HEK293 (cell line): ENCODE data around the gene FSTL4.
A peak's percentile ranks its signal among the peaks of the same experiment; 100 is the strongest.

ENCODE experiments used
- CTCF ChIA-PET: fragments of 350-600 bp; formaldehyde crosslinking; extraction: SDS; loops from one replicate; lab custom pipeline; 2021; ENCODE audit warnings: antibody characterized with exemption; lab: Yijun Ruan, JAX
- POLR2A ChIA-PET: fragments of 300-600 bp; formaldehyde crosslinking; extraction: SDS; loops from one replicate; lab custom pipeline; 2020; ENCODE audit warnings: antibody characterized with exemption, inconsistent platforms; lab: Yijun Ruan, JAX
- H3K27ac ChIP-seq: fragments of 200-500 bp; sonication (Bioruptor generic); 2 replicates; pipeline ENCODE4 v1.5.1; 2014; ENCODE audit warnings: low read depth, low read length, control low read depth, inconsistent platforms; ENCODE audit errors: extremely low read depth
- H3K36me3 ChIP-seq, 2 experiments: fragments of 200-500 bp in 1 of 2; sonication (Bioruptor generic) in 1 of 2; 1 replicate in 1 of 2; 2 replicates in 1 of 2; pipeline ENCODE4 v1.5.1; 2014 to 2017; ENCODE audit warnings: inconsistent platforms in 2 of 2, low read length in 2 of 2; ENCODE audit not compliant: control insufficient read depth in 2 of 2, insufficient read depth in 1 of 2
- H3K4me1 ChIP-seq: fragments of 200-500 bp; sonication (Bioruptor generic); 2 replicates; pipeline ENCODE4 v1.5.1; 2014; ENCODE audit warnings: mild to moderate bottlenecking, low read length, inconsistent platforms; ENCODE audit not compliant: control insufficient read depth, insufficient read depth
- H3K4me3 ChIP-seq: 2 replicates; pipeline ENCODE4 v1.5.1; 2011; ENCODE audit warnings: low read depth, mild to moderate bottlenecking, control low read depth, low read length, moderate library complexity
- H3K9me3 ChIP-seq: fragments of 200-500 bp; sonication (Bioruptor generic); 2 replicates; pipeline ENCODE4 v1.5.1; 2014; ENCODE audit warnings: low read depth, low read length, inconsistent platforms; ENCODE audit not compliant: control insufficient read depth, insufficient read depth
- BCL11A ChIP-seq: fragments of 450-650 bp; formaldehyde crosslinking; IDR thresholded peaks from 2 replicates; pipeline ENCODE4 v1.5.1; 2016; ENCODE audit warnings: low read depth, missing biosample characterization, missing genetic modification characterization
- FEZF1 ChIP-seq: fragments of 450-650 bp; formaldehyde crosslinking; IDR thresholded peaks from 2 replicates; pipeline ENCODE4 v1.5.1; 2016; ENCODE audit warnings: missing biosample characterization, missing genetic modification characterization
- GLIS1 ChIP-seq: fragments of 450-650 bp; formaldehyde crosslinking; IDR thresholded peaks from 2 replicates; pipeline ENCODE4 v1.5.1; 2016; ENCODE audit warnings: missing biosample characterization, missing genetic modification characterization
- GLIS2 ChIP-seq: fragments of 450-650 bp; formaldehyde crosslinking; IDR thresholded peaks from 2 replicates; pipeline ENCODE4 v1.5.1; 2016; ENCODE audit warnings: missing biosample characterization, missing genetic modification characterization
- MZF1 ChIP-seq: fragments of 450-650 bp; formaldehyde crosslinking; IDR thresholded peaks from 2 replicates; pipeline ENCODE4 v1.5.1; 2017; ENCODE audit warnings: missing biosample characterization, missing genetic modification characterization, borderline replicate concordance
- OSR2 ChIP-seq: fragments of 450-650 bp; formaldehyde crosslinking; IDR thresholded peaks from 2 replicates; pipeline ENCODE4 v1.5.1; 2016; ENCODE audit warnings: missing biosample characterization, missing genetic modification characterization
- SP7 ChIP-seq: fragments of 450-650 bp; formaldehyde crosslinking; IDR thresholded peaks from 2 replicates; pipeline ENCODE4 v1.5.1; 2016; ENCODE audit warnings: missing biosample characterization, missing genetic modification characterization
- WT1 ChIP-seq: fragments of 450-650 bp; formaldehyde crosslinking; IDR thresholded peaks from 2 replicates; pipeline ENCODE4 v1.5.1; 2016; ENCODE audit warnings: missing biosample characterization, missing genetic modification characterization
- ZBTB17 ChIP-seq: fragments of 450-650 bp; formaldehyde crosslinking; IDR thresholded peaks from 2 replicates; pipeline ENCODE4 v1.5.1; 2016; ENCODE audit warnings: missing biosample characterization, missing genetic modification characterization
- ZBTB48 ChIP-seq: fragments of 450-650 bp; formaldehyde crosslinking; IDR thresholded peaks from 2 replicates; pipeline ENCODE4 v1.5.1; 2016; ENCODE audit warnings: missing biosample characterization, missing genetic modification characterization
- ZIC2 ChIP-seq: fragments of 450-650 bp; formaldehyde crosslinking; IDR thresholded peaks from 2 replicates; pipeline ENCODE4 v1.5.1; 2016; ENCODE audit warnings: missing biosample characterization, missing genetic modification characterization
- ZNF146 ChIP-seq: fragments of 450-650 bp; formaldehyde crosslinking; IDR thresholded peaks from 2 replicates; pipeline ENCODE4 v1.5.1; 2016; ENCODE audit warnings: missing biosample characterization, missing genetic modification characterization
- ZNF16 ChIP-seq: fragments of 450-650 bp; formaldehyde crosslinking; IDR thresholded peaks from 2 replicates; pipeline ENCODE4 v1.5.1; 2016; ENCODE audit warnings: low read depth, missing biosample characterization, missing genetic modification characterization
- ZNF202 ChIP-seq: fragments of 450-650 bp; formaldehyde crosslinking; IDR thresholded peaks from 2 replicates; pipeline ENCODE4 v1.5.1; 2016; ENCODE audit warnings: missing biosample characterization, missing genetic modification characterization, borderline replicate concordance
- ZNF214 ChIP-seq: fragments of 450-650 bp; formaldehyde crosslinking; IDR thresholded peaks from 2 replicates; pipeline ENCODE4 v1.5.1; 2017; ENCODE audit warnings: missing biosample characterization, mild to moderate bottlenecking, missing genetic modification characterization, borderline replicate concordance
- ZNF223 ChIP-seq: fragments of 450-650 bp; formaldehyde crosslinking; IDR thresholded peaks from 2 replicates; pipeline ENCODE4 v1.5.1; 2016; ENCODE audit warnings: missing biosample characterization, missing genetic modification characterization
- ZNF335 ChIP-seq: fragments of 450-650 bp; formaldehyde crosslinking; conservative IDR thresholded peaks from 2 replicates; pipeline ENCODE4 v1.5.1; 2016; ENCODE audit warnings: missing biosample characterization, missing genetic modification characterization
- ZNF391 ChIP-seq: fragments of 450-650 bp; formaldehyde crosslinking; IDR thresholded peaks from 2 replicates; pipeline ENCODE4 v1.5.1; 2016; ENCODE audit warnings: low read depth, missing biosample characterization, missing genetic modification characterization, borderline replicate concordance
- ZNF843 ChIP-seq: fragments of 450-650 bp; formaldehyde crosslinking; IDR thresholded peaks from 2 replicates; pipeline ENCODE4 v1.5.1; 2016; ENCODE audit warnings: missing biosample characterization, missing genetic modification characterization
- ZSCAN30 ChIP-seq: fragments of 450-650 bp; IDR thresholded peaks from 2 replicates; pipeline ENCODE4 v1.5.1; 2018; ENCODE audit warnings: missing biosample characterization, mild to moderate bottlenecking, missing genetic modification characterization, moderate library complexity
- TF ChIP-seq, protein P1 (sequence below): fragments of 450-650 bp; formaldehyde crosslinking; IDR thresholded peaks from 2 replicates; pipeline ENCODE4 v1.5.1; 2016; ENCODE audit warnings: missing biosample characterization, missing genetic modification characterization
- TF ChIP-seq, protein P2 (sequence below): fragments of 450-650 bp; formaldehyde crosslinking; IDR thresholded peaks from 2 replicates; pipeline ENCODE4 v1.5.1; 2017; ENCODE audit warnings: missing biosample characterization, missing genetic modification characterization
- TF ChIP-seq, protein P3 (sequence below): fragments of 450-650 bp; formaldehyde crosslinking; IDR thresholded peaks from 2 replicates; pipeline ENCODE4 v1.5.1; 2016; ENCODE audit warnings: missing biosample characterization, missing genetic modification characterization
- TF ChIP-seq, protein P4 (sequence below): fragments of 450-650 bp; formaldehyde crosslinking; IDR thresholded peaks from 2 replicates; pipeline ENCODE4 v1.5.1; 2016; ENCODE audit warnings: missing biosample characterization, missing genetic modification characterization
- TF ChIP-seq, protein P5 (sequence below): fragments of 450-650 bp; formaldehyde crosslinking; IDR thresholded peaks from 2 replicates; pipeline ENCODE4 v1.5.1; 2016; ENCODE audit warnings: missing biosample characterization, missing genetic modification characterization

Gene FSTL4

DNA sequence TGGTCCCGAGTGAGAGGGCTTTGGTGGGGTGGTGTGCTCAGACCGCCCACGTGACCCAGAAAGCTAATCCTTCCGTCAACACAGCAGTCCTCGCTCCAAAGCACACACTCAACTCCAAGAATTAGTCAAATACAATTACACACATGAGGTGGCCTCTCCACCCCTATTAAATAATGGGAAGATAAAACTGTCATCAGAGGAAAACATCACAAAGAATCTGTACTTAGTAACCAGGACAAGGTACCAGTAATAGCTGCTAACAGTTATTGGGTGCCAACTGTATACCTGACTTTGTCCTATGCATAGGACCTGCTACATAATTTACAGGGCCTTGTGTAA is 337.8 kb downstream of the FSTL4 start (continued):
- no peak for TF ChIP-seq ZNF335
- TF ChIP-seq ZNF202 (tag by site-specific recombination): no peak
- TF ChIP-seq, protein P1, sequence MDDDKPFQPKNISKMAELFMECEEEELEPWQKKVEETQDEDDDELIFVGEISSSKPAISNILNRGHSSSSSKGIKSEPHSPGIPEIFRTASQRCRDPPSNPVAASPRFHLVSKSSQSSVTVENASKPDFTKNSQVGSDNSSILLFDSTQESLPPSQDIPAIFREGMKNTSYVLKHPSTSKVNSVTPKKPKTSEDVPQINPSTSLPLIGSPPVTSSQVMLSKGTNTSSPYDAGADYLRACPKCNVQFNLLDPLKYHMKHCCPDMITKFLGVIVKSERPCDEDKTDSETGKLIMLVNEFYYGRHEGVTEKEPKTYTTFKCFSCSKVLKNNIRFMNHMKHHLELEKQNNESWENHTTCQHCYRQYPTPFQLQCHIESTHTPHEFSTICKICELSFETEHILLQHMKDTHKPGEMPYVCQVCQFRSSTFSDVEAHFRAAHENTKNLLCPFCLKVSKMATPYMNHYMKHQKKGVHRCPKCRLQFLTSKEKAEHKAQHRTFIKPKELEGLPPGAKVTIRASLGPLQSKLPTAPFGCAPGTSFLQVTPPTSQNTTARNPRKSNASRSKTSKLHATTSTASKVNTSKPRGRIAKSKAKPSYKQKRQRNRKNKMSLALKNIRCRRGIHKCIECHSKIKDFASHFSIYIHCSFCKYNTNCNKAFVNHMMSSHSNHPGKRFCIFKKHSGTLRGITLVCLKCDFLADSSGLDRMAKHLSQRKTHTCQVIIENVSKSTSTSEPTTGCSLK: no peak
- TF ChIP-seq, protein P2, sequence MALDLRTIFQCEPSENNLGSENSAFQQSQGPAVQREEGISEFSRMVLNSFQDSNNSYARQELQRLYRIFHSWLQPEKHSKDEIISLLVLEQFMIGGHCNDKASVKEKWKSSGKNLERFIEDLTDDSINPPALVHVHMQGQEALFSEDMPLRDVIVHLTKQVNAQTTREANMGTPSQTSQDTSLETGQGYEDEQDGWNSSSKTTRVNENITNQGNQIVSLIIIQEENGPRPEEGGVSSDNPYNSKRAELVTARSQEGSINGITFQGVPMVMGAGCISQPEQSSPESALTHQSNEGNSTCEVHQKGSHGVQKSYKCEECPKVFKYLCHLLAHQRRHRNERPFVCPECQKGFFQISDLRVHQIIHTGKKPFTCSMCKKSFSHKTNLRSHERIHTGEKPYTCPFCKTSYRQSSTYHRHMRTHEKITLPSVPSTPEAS: 0 out of 2 replicates have a peak, but pooled peaks have one; percentile 35
- TF ChIP-seq BCL11A (tag by site-specific recombination): 0 out of 2 replicates have a peak, but pooled peaks have one; percentile 56
- TF ChIP-seq ZNF214 (tag by site-specific recombination): no peak

DNA sequence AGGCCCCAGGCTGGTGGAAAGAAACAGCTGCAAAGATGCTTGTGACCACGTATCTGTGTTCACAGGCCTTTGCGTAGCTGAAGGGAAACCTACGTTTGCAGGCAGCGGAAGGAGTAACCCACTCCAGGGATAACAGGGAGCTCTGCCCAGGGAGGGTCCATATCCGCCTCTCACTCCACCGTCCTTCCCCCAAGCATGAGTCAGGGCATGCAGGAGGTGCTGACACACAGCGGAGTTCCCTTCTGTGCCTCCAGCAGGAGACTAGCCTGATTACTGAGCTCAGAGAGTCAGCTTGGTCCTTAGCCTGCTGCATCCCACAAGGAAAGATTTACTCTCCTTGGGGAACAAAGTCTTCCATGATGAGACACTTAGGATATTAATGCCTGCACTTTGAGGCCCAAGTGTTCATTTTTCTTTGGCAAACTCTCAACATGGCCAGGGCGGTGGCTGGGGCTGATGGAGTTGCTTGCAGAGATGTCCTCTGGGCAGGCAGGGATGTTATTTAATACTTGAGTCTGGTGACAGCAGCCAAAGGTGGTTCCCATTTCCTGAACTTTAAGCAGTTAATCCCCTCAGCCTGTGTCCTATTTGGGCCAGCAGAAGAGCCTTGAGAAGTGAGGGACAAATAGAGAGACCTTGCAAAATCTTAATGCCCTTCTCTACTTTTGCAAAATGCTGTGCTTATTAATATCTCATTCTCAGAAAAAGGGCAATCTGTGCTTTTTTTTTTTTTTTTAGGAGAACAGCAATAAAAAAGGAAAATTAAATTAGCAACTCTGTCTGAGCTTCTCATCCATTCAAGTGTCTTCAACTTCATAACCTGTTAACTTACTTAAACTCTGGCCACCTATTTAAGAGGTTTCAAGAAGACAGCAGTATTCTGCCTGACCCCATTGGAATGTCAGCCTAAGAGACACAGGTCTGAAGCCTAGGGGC is 338.4 kb downstream of the FSTL4 start:
- H3K9me3 ChIP-seq: no peaks in the 10 kb centered on the region
- ChIA-PET POLR2A (no interaction called here), CTCF (interaction anchor here (0.6 kb wide), 3 partner anchors 47 to 368 kb away, joined by 3 read pairs; no protein-coding TSS in a partner anchor)
- no peak overlapping the region for H3K4me3 ChIP-seq
- peaks cover 2% of the 10 kb centered on the region for H3K4me1 ChIP-seq
- H3K27ac ChIP-seq: peak overlapping the region; percentile 33; the same call in 1 of the 2 replicates
- no peaks in the 10 kb centered on the region for H3K36me3 ChIP-seq
- TF ChIP-seq ZNF843 (tag by site-specific recombination) (no peak), GLIS2 (peak; percentile 35; the same call in 1 of the 2 replicates), ZSCAN30 (tag by site-specific recombination) (no peak), ZNF223 (tag by site-specific recombination) (no peak), WT1 (tag by site-specific recombination) (peak; percentile 44; the same call in 1 of the 2 replicates), ZNF391 (tag by site-specific recombination) (no peak), ZNF16 (tag by site-specific recombination) (no peak), ZNF146 (tag by site-specific recombination) (no peak), OSR2 (tag by site-specific recombination) (peak; percentile 26; the same call in 1 of the 2 replicates), GLIS1 (tag by site-specific recombination) (peak; percentile 81), ZBTB17 (tag by site-specific recombination) (peak; percentile 54), SP7 (tag by site-specific recombination) (peak; percentile 78), FEZF1 (no peak; the same call in 1 of the 2 replicates), ZIC2 (tag by site-specific recombination) (peak; percentile 94), MZF1 (peak; percentile 11; the same call in 1 of the 2 replicates), ZBTB48 (tag by site-specific recombination) (peak; percentile 39; the same call in 1 of the 2 replicates)
- TF ChIP-seq, protein P3, sequence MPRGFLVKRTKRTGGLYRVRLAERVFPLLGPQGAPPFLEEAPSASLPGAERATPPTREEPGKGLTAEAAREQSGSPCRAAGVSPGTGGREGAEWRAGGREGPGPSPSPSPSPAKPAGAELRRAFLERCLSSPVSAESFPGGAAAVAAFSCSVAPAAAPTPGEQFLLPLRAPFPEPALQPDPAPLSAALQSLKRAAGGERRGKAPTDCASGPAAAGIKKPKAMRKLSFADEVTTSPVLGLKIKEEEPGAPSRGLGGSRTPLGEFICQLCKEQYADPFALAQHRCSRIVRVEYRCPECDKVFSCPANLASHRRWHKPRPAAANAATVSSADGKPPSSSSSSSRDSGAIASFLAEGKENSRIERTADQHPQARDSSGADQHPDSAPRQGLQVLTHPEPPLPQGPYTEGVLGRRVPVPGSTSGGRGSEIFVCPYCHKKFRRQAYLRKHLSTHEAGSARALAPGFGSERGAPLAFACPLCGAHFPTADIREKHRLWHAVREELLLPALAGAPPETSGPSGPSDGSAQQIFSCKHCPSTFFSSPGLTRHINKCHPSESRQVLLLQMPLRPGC (tag by site-specific recombination): no peak
- TF ChIP-seq, protein P4, sequence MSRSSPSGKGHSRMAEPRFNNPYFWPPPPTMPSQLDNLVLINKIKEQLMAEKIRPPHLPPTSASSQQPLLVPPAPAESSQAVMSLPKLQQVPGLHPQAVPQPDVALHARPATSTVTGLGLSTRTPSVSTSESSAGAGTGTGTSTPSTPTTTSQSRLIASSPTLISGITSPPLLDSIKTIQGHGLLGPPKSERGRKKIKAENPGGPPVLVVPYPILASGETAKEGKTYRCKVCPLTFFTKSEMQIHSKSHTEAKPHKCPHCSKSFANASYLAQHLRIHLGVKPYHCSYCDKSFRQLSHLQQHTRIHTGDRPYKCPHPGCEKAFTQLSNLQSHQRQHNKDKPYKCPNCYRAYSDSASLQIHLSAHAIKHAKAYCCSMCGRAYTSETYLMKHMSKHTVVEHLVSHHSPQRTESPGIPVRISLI (tag by site-specific recombination): peak; percentile 91; the same call in 1 of the 2 replicates
- TF ChIP-seq, protein P5, sequence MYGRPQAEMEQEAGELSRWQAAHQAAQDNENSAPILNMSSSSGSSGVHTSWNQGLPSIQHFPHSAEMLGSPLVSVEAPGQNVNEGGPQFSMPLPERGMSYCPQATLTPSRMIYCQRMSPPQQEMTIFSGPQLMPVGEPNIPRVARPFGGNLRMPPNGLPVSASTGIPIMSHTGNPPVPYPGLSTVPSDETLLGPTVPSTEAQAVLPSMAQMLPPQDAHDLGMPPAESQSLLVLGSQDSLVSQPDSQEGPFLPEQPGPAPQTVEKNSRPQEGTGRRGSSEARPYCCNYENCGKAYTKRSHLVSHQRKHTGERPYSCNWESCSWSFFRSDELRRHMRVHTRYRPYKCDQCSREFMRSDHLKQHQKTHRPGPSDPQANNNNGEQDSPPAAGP (tag by site-specific recombination): peak; percentile 75; the same call in 1 of the 2 replicates
- TF ChIP-seq, all 188 proteins: peak for 11
